ENCODE results near the gene UBE2L5.
"Not testable (repeated sequence)": the region's sequence is repeated elsewhere in the genome, so short reads cannot be mapped to it uniquely, and the experiment has no call there.

Gene UBE2L5

DNA sequence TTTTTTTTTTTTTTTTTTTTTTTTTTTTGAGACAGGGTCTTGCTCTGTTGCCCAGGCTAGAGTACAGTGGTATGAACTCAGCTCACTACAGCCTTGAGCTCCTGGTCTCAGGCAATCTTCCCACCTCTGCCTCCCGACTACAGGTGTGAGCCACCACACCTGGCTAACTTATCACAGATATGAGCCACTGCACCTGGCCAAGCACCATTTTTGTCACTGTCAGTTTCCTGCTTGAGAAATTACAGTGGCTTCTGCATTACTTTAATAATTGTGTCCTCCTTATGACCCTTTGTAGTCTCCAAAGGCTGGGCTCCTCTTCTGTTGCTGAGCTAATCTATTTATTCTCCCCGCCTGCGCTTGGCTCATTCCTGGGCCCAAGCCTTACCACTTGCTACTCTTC is 16.0 kb downstream of the UBE2L5 start:
- no peak overlapping the region for H2AK5ac ChIP-seq (ENCODE audit: low read depth, low read length)
- H3K36me3 ChIP-seq (replicated peaks in 1 of 2; ENCODE audit: control insufficient read depth in 2 of 2, insufficient read depth in 2 of 2, low read length in 2 of 2), result no peaks in the 10 kb centered on the region
- no peak overlapping the region for H3K23ac ChIP-seq (ENCODE audit: low read depth, low read length, poor library complexity)
- H3K4me2 ChIP-seq (ENCODE audit: insufficient read depth, low read length, poor library complexity, severe bottlenecking), result no peak overlapping the region
- H2BK5ac ChIP-seq (ENCODE audit: low read length), result no peak overlapping the region
- no CpG with 5 or more reads among the region's 3 CpGs for WGBS, 2 donors (ENCODE audit: extremely low coverage in 2 of 2, insufficient read length in 2 of 2, insufficient replicate concordance in 1 of 2)
- no peak overlapping the region for H3K14ac ChIP-seq (ENCODE audit: low read length)
- H3K4ac ChIP-seq (ENCODE audit: low read length), result no peak overlapping the region
- H3K79me1 ChIP-seq (ENCODE audit: low read depth, low read length), result no peaks in the 10 kb centered on the region
- no peak overlapping the region for H2BK12ac ChIP-seq (ENCODE audit: low read length)
- no peak overlapping the region for H3K4me3 ChIP-seq (ENCODE audit: low read length in 2 of 2)
- no peak overlapping the region for H4K8ac ChIP-seq (ENCODE audit: low read depth, low read length)
- H2BK15ac ChIP-seq (ENCODE audit: low read length), result no peak overlapping the region
- H3K27me3 ChIP-seq (ENCODE audit: control insufficient read depth in 3 of 3, insufficient read depth in 3 of 3, low read depth in 1 of 3, low read length in 3 of 3), result peaks cover 0 to 22% (median 0%) of the 10 kb centered on the region in 3 experiments
- DNase-seq (ENCODE audit: low spot score), result no peak
- no peak overlapping the region for H3K9ac ChIP-seq (ENCODE audit: low read depth, low read length, poor library complexity)
- H2BK120ac ChIP-seq (ENCODE audit: low read depth, low read length), result no peak overlapping the region
- H3K27ac ChIP-seq (replicated peaks; ENCODE audit: low read length), result no peak overlapping the region
- no peaks in the 10 kb centered on the region for H3K9me3 ChIP-seq (replicated peaks in 1 of 2; ENCODE audit: control insufficient read depth in 2 of 2, insufficient read depth in 1 of 2, low read depth in 1 of 2, low read length in 2 of 2)
- H3K18ac ChIP-seq (ENCODE audit: low read length), result no peak overlapping the region
- peaks cover 0 to 2% of the 10 kb centered on the region in 2 donors for H3K4me1 ChIP-seq (ENCODE audit: control insufficient read depth in 2 of 2, insufficient read depth in 1 of 2, low read depth in 1 of 2, low read length in 2 of 2)
- H2AFZ ChIP-seq (ENCODE audit: low read length), result no peak overlapping the region
- no peak overlapping the region for H4K91ac ChIP-seq (ENCODE audit: low read depth, low read length, poor library complexity)

GRCh38 chr13:30440910-30441703 is 18.8 kb downstream of the UBE2L5 start:
- Histone ChIP-seq H3K18ac (ENCODE audit: low read length) (no peak overlapping the region), H2BK5ac (ENCODE audit: low read length) (no peak overlapping the region), H3K4me3 (ENCODE audit: low read length in 2 of 2) (no peak overlapping the region), H4K91ac (ENCODE audit: low read depth, low read length, poor library complexity) (no peak overlapping the region), H3K4me2 (ENCODE audit: insufficient read depth, low read length, poor library complexity, severe bottlenecking) (no peak overlapping the region), H2BK12ac (ENCODE audit: low read length) (no peak overlapping the region), H3K27ac (replicated peaks; ENCODE audit: low read length) (no peak overlapping the region), H3K9ac (ENCODE audit: low read depth, low read length, poor library complexity) (no peak overlapping the region), H2BK120ac (ENCODE audit: low read depth, low read length) (no peak overlapping the region), H3K9me3 (replicated peaks in 1 of 2; ENCODE audit: control insufficient read depth in 2 of 2, insufficient read depth in 1 of 2, low read depth in 1 of 2, low read length in 2 of 2) (no peaks in the 10 kb centered on the region), H3K79me1 (ENCODE audit: low read depth, low read length) (no peaks in the 10 kb centered on the region), H2BK15ac (ENCODE audit: low read length) (no peak overlapping the region), H4K8ac (ENCODE audit: low read depth, low read length) (no peak overlapping the region), H3K27me3 (ENCODE audit: control insufficient read depth in 3 of 3, insufficient read depth in 3 of 3, low read depth in 1 of 3, low read length in 3 of 3) (peaks cover 0 to 17% (median 0%) of the 10 kb centered on the region in 3 experiments), H3K23ac (ENCODE audit: low read depth, low read length, poor library complexity) (no peak overlapping the region), H3K4me1 (ENCODE audit: control insufficient read depth in 2 of 2, insufficient read depth in 1 of 2, low read depth in 1 of 2, low read length in 2 of 2) (peaks cover 2 to 9% of the 10 kb centered on the region in 2 donors), H3K36me3 (replicated peaks in 1 of 2; ENCODE audit: control insufficient read depth in 2 of 2, insufficient read depth in 2 of 2, low read length in 2 of 2) (no peaks in the 10 kb centered on the region), H3K14ac (ENCODE audit: low read length) (no peak overlapping the region), H3K4ac (ENCODE audit: low read length) (no peak overlapping the region), H2AFZ (ENCODE audit: low read length) (no peak overlapping the region), H2AK5ac (ENCODE audit: low read depth, low read length) (no peak overlapping the region)
- WGBS, 2 donors (ENCODE audit: extremely low coverage in 2 of 2, insufficient read length in 2 of 2, insufficient replicate concordance in 1 of 2), result no CpG with 5 or more reads among the region's 8 CpGs
- no peak for DNase-seq (ENCODE audit: low spot score)

DNA sequence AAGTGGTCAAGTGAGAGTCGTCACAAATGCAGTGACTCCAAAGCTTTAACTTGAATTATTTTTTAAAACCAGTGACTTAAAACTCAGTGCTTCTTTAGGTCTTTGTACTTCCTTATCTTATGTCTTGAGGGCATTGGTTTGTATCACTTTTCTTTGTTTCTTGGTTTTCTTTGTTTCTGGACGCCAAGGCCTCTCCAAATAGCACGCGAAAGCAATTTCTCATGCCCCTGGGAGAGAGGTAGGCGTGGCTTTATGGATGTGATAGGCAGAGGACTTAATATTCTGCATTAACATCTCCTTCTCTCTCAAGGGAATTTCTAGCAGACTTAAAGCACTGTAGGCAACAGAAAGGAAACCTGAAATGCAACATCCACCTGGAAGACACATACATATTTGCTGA is 20.6 kb downstream of the UBE2L5 start:
- Histone ChIP-seq H4K91ac (ENCODE audit: low read depth, low read length, poor library complexity) (no peak overlapping the region), H3K9ac (ENCODE audit: low read depth, low read length, poor library complexity) (no peak overlapping the region), H2AK5ac (ENCODE audit: low read depth, low read length) (no peak overlapping the region), H3K27me3 (ENCODE audit: control insufficient read depth in 3 of 3, insufficient read depth in 3 of 3, low read depth in 1 of 3, low read length in 3 of 3) (peaks cover 0 to 7% (median 0%) of the 10 kb centered on the region in 3 experiments), H3K4me1 (ENCODE audit: control insufficient read depth in 2 of 2, insufficient read depth in 1 of 2, low read depth in 1 of 2, low read length in 2 of 2) (peaks cover 3 to 9% of the 10 kb centered on the region in 2 donors), H3K9me3 (replicated peaks in 1 of 2; ENCODE audit: control insufficient read depth in 2 of 2, insufficient read depth in 1 of 2, low read depth in 1 of 2, low read length in 2 of 2) (no peaks in the 10 kb centered on the region), H2AFZ (ENCODE audit: low read length) (no peak overlapping the region), H3K18ac (ENCODE audit: low read length) (no peak overlapping the region), H3K23ac (ENCODE audit: low read depth, low read length, poor library complexity) (no peak overlapping the region), H3K4me3 (ENCODE audit: low read length in 2 of 2) (no peak overlapping the region), H3K14ac (ENCODE audit: low read length) (no peak overlapping the region), H4K8ac (ENCODE audit: low read depth, low read length) (no peak overlapping the region), H2BK15ac (ENCODE audit: low read length) (no peak overlapping the region), H2BK120ac (ENCODE audit: low read depth, low read length) (no peak overlapping the region), H3K27ac (replicated peaks; ENCODE audit: low read length) (no peak overlapping the region), H2BK12ac (ENCODE audit: low read length) (no peak overlapping the region), H3K79me1 (ENCODE audit: low read depth, low read length) (no peaks in the 10 kb centered on the region), H3K4me2 (ENCODE audit: insufficient read depth, low read length, poor library complexity, severe bottlenecking) (no peak overlapping the region), H3K36me3 (replicated peaks in 1 of 2; ENCODE audit: control insufficient read depth in 2 of 2, insufficient read depth in 2 of 2, low read length in 2 of 2) (no peaks in the 10 kb centered on the region), H2BK5ac (ENCODE audit: low read length) (no peak overlapping the region), H3K4ac (ENCODE audit: low read length) (no peak overlapping the region)
- WGBS, 2 donors (ENCODE audit: extremely low coverage in 2 of 2, insufficient read length in 2 of 2, insufficient replicate concordance in 1 of 2), result no CpG with 5 or more reads among the region's 5 CpGs
- DNase-seq (ENCODE audit: low spot score), result no peak

- not testable (repeated sequence) for H3K4me1 ChIP-seq (ENCODE audit: control insufficient read depth in 2 of 2, insufficient read depth in 1 of 2, low read depth in 1 of 2, low read length in 2 of 2); H3K14ac ChIP-seq (ENCODE audit: low read length); H3K18ac ChIP-seq (ENCODE audit: low read length); H2BK15ac ChIP-seq (ENCODE audit: low read length); H3K4me3 ChIP-seq (ENCODE audit: low read length in 2 of 2); H3K27ac ChIP-seq (replicated peaks; ENCODE audit: low read length); H3K4ac ChIP-seq (ENCODE audit: low read length); H2BK5ac ChIP-seq (ENCODE audit: low read length); H3K4me2 ChIP-seq (ENCODE audit: insufficient read depth, low read length, poor library complexity, severe bottlenecking); H2BK120ac ChIP-seq (ENCODE audit: low read depth, low read length); DNase-seq (ENCODE audit: low spot score); H4K8ac ChIP-seq (ENCODE audit: low read depth, low read length); H3K79me1 ChIP-seq (ENCODE audit: low read depth, low read length); H3K27me3 ChIP-seq (ENCODE audit: control insufficient read depth in 3 of 3, insufficient read depth in 3 of 3, low read depth in 1 of 3, low read length in 3 of 3); H2AFZ ChIP-seq (ENCODE audit: low read length); H3K23ac ChIP-seq (ENCODE audit: low read depth, low read length, poor library complexity); H2BK12ac ChIP-seq (ENCODE audit: low read length); H3K9ac ChIP-seq (ENCODE audit: low read depth, low read length, poor library complexity); H3K9me3 ChIP-seq (replicated peaks in 1 of 2; ENCODE audit: control insufficient read depth in 2 of 2, insufficient read depth in 1 of 2, low read depth in 1 of 2, low read length in 2 of 2); H4K91ac ChIP-seq (ENCODE audit: low read depth, low read length, poor library complexity); H3K36me3 ChIP-seq (replicated peaks in 1 of 2; ENCODE audit: control insufficient read depth in 2 of 2, insufficient read depth in 2 of 2, low read length in 2 of 2); H2AK5ac ChIP-seq (ENCODE audit: low read depth, low read length)
- no CpG with 5 or more reads among the region's 3 CpGs for WGBS, 2 donors (ENCODE audit: extremely low coverage in 2 of 2, insufficient read length in 2 of 2, insufficient replicate concordance in 1 of 2)
These were observed 21.2 kb downstream of the UBE2L5 start for GRCh38 chr13:30443491-30443890.

Measured in neuronal stem cell (in vitro differentiated cells).